Hematopoietic multipotent progenitor cell treated with erythropoietin and hydrocortisone succinate and interleukin-3 and kit ligand, for 8 days (in vitro differentiated cells): ENCODE measurements around the gene SCN2A.

Source experiments
- DNase-seq: peaks from one replicate; pipeline ENCODE4 v3.0.0-alpha.2; 2015

The SCN2A gene

DNA sequence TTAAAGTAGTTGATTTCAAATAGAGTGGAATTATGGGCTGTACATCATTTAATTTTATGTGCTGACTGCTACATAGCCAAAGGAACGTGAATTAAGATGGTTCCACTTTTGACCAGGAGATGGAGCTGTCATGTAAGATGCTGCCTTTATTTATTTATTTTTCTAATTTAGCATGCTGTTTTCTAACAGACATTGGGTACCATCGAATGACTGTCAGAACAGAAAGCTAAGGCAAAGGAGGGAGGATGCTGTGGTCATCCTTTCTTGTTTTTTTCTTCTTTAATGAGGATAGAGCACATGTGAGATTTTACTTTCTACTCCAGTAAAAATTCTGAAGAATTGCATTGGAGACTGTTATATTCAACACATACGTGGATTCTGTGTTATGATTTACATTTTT is at the start of gene SCN2A:
SCN2A (plus strand) TSS at position 185 of the 400 bp plus-strand sequence. CDS start 56,410 bp downstream, outside the sequence.
- peak; percentile 63 for DNase-seq

DNA sequence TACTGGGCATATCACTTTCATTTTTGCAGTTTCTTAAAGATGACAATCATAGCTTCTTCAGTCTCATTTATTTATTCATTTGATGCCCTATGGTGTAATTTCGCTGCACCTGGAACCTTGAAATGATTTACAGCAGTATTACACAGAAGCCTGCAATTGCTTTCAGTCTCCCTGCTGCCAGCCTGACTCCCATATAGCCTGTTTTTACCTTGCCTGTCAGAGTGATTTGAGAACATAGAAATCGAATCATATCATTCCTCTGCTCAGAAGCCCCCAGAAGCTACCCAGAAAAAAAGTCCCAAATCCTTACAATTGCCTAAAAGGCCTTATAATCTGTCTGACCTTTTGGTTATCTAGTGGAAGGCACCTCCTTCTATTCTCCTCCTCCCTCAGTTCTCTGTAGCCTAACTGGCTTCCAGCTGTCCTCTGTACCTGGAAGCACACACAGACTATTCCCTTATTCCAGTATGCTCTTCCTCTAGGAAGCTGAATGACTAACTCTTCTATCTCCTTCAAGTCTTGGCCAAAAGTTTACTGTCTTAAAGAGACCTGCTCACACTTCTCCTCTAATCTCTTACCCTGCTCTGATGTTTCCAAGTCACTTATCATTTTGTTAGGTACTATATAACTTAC is 48.0 kb upstream of the SCN2A start:
- no peak for DNase-seq

DNA sequence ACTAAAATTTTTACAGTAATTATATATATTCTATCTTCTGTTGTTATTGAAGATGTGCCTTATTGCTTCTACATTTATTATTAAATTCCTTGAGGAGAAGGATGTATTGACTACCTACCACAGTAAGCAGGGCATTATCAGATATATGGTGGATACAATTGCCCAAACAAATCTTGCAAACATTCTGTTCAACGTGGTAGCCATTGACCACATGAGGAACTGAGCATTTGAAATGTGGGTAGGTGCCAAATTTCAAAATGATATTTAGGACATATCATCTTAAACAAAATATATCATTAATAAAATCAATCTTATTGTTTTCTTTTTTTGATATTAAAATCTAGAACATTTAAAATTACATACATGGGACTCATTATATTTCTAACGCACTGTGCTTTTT is 46.5 kb upstream of the SCN2A start:
- no peak for DNase-seq

DNA sequence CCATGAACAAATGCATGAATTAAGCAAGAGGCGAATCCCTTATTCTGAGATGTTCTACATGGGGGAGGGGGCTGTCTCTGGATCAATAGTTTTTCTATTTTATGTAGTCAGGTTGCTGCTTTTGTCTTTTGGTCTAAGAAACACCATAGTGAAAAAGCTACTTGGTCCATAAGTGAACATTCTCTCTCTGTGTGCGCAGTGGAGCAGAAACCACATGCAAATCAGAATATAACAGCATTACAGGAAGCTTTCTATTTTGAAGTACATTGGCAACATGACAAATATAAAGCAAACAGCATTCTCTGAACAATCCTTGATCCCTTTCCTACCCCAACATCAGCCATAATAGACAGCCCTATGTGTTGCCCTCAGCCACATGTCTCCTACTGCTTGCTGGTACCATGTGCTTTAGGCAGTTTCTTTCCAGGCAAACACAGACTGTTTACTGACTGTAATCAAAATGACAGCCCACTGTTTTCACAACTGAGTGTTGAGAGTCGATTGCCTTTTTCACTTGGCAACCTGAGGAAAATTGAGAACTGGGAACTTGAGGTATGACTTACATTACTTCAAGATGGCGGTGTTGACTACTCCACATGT is 45.9 kb upstream of the SCN2A start:
- no peak for DNase-seq

DNA sequence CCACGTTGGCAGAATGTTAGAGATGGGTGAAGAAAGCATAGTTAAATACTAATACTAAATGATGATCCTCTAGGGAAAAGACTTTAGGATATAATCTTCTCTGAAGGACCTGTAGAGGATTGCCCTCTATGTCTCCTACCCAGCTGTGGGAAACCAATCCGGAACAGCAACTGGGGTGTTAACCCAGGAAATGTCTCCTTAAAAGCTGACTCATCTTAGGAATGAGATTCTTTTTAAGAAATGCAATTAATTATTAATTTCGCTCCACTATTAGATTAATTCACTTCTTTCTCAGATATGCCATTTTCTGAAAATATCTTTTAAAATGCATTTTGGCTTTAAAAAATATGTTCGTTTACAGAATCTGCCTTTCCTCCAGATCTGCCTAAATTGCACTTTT is 42.8 kb upstream of the SCN2A start:
- no peak for DNase-seq

DNA sequence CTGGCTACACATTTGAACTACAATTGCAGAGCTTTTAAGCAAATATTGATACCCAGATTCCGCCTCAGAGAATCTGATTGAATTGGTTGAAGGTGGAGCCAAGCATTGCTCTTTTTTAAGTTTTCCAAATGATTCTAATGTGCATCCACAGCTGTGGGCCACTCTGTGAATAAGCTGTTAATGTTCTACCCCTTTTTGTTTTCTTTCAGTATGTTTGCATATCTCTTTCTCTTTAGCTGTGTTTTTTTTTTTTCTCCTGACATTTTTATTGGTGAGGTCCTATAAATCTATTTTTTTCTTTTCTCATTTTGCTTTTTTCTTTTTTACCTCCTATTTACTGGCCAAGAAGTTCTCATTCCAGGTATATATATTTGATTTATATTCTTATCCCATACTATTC is 41.9 kb upstream of the SCN2A start:
- no peak for DNase-seq

DNA sequence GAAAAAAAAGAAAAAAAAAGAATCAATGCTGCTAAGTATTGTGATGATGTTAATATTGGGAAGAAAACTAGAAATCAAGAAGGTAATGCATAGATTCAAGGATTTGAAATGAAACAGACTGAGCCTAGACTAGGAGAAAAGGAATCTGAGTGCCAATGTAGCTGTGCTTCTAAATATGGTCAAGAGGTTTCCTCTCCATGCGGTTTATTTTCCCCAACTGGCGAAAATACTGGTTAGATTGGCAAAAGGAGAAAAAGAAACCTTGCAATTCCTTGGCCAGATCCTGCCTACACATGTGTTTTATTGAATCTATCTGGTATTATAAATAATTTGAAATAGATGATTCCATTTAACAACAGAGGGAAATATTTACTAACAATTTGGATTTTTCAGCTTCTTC is 41.0 kb upstream of the SCN2A start:
- no peak for DNase-seq

DNA sequence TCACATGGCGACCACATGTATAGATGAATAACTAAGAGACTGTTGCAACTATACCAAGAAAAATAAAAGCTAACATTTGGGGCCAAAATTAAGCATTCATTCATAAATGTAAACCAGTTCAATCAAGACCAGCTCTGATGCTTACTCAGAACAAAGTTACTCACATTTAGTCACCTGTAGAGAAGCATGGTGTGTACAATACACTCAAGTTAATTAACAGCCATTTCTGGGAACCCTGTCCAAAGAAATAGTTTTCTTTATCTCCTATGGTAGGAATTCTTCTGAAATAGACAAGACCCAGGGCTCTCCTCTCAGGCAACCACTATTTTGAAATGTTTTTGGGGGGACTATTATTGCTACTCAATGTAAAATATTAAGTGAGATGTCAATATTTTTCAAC is 37.0 kb upstream of the SCN2A start:
- DNase-seq: no peak

DNA sequence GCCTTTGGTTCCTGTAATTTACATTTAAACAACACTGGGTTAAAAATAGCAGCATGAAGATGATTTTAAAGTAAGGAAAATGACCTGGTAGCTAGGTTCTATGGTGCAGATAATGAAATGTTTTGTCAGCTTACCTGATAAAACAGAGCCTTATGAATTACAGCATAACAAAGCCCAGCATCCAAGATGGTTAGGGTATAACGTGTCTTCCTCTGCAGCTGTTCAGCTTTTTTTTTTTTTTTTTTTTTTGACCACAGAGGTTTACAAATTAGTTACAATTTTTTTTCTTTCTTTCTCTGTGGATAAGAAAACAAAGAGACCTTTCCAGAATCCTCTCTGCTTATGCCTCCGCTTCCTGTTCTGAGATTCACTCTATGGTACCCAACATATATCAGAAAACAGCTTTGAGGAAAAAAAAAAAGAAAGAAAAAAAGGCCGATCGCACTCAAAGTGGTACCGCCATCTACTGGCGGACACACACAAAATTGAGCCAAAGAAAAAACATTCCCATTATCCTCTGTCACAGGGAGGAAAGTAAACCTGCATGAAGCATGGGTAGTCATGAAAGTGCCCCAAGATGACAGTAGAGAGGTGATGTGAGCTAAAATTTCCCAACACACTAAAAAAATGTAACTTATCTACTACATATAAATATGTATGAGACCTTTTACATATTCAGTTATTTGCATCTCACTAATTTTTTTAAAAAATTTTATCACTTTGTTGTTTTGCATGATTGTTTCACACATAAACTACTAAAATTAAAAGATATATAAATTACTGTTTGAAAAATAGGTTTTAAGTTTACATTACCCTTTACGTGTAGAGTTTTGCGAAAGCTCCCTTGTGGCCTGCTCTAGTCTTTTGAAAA is 35.3 kb upstream of the SCN2A start, which contains the start of gene SCN3A:
SCN3A (minus strand) TSS at position 362 of the 871 bp plus-strand sequence. CDS start 27,656 bp downstream, outside the sequence.
- peak; percentile 59 for DNase-seq

DNA sequence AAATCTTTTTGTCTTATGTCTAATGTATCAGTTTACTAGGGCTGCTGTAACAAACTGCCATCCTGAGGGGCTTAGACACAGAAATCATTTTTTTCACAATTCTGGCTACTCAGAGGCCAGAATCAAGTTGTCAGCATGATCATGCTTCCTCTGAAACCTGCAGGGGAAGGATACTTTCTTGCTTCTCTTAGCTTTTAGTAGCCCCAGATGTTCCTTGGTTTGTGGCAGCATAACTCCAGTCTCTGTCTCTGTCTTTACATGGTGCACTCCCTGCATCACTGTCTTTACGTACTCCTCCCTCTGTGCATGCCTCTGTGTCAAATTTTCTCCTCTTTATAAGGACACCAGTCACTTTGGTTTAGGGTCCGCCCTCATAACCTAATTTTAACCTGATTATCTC is 33.3 kb upstream of the SCN2A start:
- no peak for DNase-seq

DNA sequence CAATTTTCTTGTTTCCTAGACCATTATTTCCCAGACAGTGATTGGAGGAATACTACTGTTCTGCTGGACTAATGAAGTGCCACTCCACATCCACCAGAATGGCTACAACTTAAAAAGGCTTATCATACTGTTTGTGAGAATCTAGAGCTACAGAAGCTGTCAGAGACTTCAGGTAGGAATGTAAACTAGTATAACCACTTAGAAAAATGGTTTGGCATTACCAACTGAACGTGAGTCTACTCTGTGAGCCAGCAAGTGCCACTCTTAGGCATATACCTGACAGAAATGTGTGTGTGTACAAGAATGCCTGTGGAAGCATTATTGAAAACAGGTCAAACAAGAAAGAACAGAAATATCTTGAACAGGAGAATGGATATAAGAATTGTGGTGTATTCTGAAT is 31.1 kb upstream of the SCN2A start:
- DNase-seq: no peak

DNA sequence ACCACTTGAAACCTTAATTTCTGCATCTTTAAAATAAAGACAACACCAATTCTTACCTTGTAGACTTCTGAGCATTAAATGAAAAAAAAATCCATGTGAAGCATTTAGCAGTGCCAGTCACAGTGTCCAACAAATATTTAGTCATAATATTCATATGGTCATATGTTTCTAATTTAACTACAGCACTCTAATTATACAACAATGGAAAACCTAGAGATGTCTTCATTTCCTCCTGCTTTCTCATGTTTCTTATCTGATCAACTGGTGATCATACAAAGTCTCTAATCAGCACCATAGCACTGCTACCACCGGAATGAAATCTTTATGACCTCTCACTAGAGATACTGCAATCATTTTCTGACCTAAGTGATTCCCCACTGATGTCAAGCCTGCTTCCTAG is 25.1 kb upstream of the SCN2A start:
- no peak for DNase-seq

DNA sequence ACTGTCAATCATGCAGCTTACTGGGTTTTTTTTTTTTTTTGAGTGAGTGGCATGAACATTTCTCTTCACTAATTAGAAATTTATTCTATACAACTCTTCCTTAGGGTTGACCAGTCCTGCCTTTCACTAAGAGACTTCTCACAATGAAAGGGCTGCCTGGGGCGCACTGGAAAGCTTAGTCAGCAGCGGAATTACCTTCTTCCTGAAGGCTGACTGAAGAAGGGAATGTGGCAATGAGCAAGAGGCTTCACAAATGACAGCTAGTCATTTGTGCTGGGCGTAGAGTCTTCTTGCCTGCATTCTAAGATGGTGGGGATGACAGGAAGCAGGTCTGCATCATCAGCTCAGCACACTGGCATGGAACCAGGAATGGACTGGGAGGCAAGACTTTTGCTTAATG is 19.7 kb upstream of the SCN2A start:
- no peak for DNase-seq

DNA sequence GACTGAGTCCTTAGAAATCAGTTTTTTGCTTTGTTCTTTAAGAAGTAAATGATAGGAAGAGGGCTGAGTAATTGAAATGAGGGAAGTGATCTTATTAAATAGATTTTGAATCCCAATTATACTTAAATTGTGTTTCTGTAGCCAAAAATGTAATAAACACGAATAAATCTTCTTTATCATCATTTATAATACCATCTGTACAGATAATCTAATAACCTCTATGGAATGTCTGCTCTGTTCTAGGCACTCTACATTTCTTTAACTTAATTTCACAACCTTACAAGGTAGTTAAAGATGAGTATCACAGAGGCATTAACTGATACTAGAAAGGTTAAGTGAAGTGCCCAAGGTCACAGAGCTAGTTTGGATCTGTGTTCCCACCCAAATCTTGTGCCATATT is 14.3 kb upstream of the SCN2A start:
- no peak for DNase-seq

DNA sequence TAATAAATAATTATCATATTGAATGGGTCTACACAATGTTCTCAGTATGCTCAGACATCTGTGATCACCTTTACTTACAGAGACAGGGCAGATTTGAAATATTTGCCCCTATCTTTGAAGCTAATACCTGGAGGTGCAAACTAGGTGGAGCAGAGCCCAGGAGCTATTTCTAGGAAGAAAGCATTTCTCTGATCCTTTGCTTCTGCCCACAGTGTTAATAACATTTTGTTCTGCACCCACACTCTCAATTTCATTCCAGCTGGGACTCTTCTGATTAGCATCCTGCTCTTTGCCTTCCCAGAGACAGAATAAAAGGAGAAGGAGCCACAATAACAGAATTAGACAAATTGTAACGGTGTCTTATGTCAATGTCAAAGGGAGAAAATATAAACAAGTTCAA is 11.6 kb upstream of the SCN2A start:
- DNase-seq: no peak

DNA sequence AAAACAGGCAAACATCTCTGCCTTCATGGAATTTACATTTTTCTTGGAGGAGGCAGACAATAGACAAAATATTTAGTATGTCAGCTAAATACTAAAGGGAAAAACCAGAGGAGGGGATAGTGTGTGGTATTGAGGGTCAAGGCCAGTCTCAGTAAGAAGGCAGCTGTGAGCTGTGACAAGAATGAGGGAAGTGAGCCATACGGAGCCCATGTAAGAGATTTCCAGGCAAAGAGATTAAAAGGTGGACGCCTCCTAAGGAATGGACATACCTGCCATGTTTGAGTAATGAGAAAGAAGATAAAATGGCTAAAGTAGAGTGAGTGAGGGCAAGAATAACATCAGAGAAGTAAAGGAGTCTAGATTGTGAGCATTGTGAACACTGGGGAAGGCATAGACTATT is 2.2 kb upstream of the SCN2A start:
- DNase-seq: no peak

DNA sequence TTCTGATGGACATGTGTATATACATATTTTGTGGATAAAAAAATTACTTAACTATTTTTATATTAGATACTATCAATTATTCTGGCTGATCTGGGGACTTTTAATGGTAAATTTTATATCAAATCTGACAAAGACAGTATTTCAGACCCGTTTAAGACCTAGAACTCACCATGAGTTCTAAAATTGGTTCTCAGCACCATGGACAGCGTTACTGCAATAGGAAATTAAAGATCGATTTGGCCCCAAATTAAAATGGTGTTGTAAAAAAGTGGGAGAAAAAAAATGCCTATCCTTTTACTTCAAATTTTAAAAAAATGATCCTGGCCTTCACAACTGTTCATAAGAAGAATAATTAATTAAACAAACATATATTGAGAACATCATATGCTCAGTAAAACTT is 919 bp upstream of the SCN2A start:
- peak; percentile 27 for DNase-seq

DNA sequence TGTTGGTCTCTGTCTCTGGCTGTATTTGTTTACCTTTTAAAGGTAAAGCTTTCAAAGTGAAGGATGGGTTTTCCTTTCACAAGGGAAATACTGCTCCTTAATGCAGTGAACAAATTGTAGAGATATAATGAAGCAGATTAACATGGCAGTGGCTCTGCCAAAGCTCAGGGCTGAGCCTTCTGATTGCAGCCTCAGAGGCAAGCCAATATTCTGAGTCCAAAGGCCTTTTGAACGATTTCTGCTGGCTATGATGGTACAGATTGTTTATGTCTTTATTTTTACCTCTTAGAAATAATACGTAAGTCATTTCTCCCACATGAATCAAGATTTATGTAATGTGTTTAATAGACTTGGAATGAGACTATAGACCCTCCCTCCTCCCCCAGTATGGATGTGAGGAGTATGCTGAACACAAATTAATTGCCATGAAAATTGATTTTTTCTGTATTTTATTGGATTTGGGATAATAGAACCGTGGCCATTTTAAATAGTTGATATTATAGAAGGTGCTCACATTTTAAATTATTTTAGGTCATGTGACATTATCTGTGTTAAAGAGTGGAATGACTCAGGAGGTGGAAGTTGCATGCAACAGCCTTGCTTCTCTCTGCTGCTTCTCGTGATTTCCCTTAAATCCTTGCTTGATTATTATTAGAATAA is 772 bp downstream of the SCN2A start:
- DNase-seq: no peak

DNA sequence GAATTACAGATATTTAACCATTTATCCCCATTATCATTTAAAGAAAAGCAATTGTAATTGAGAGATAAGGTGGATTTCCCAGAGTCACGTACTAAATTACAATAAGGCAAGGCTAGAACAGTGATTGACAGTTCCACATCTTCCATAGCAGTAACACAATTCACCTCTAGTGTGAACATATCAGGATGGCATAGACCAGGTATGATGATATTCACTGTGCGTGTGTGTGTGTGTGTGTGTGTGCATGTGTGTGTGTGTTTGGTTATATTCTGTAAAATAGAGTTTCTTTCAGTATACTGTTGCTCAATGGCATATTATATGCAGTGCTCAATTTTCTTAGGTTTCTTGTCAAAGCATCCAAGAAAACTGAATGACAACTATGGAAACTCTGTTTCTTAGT is 1.7 kb downstream of the SCN2A start:
- no peak for DNase-seq

DNA sequence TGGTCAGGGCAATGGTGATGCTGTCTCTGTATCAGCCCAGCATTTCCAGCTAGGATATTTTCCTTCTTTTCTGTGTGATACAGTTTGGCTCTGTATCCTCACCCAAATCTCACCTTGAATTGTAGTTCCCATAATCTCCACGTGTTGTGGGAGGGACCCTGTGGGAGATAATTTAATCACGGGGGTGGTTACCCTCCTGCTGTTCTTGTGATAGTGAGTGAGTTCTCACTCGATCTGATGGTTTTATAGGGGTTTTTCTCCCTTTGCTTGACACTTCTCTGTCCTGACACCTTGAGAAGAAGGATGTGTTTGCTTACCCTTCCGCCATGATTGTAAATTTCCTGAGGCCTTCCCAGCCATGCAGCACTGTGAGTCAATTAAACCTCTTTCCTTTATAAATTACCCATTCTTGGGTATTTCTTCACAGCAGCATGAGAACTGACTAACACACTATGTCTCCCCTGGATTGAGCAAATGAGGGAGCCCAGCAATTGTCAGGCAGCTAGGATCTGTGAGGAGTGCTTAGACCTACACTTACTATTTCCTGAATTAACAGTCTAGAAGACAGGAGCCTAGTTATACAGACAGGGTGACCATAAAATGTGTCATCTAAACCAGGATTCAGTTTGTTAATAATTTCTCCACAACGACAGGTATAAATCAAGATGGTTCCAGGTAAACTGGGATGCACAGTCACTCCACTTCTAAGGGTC is 6.0 kb downstream of the SCN2A start:
- no peak for DNase-seq

DNA sequence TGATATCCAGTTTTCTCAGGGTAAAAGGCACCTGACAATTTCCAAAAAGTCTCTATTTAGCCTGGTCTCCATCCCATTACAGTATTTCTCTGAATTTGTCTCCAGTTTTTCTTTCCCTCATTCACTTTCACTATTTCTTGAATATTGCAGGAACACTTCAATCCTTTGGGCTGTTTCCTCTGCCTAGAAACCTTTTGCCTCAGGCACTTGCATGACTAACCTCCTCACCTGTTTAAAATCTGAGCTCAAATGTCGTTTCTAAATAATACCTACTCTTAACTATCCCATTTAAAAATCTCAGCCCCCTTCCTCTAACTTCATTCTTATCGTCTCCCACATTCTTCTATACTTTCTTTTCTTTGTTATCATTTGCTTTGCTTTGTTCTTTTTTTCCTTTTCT is 9.0 kb downstream of the SCN2A start:
- DNase-seq: no peak

DNA sequence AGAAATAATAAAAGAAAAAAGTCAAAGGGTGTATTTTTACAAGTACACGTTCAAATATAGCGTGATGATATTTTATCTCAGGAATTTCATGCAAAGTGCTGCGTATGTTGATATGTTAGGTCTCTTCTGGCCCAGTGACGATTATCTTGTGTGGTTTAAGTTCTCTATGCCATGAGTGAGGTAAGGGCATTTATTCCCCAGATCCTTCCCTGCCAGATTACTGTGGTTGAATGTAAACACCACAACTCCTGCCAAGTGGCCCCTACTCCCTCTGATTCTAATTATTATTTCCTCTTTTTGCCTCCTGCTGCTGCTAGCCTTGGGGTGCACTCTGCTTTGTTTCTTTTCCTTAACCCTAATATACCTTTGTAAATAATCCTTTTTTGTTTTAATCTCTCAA is 12.2 kb downstream of the SCN2A start:
- DNase-seq: no peak

DNA sequence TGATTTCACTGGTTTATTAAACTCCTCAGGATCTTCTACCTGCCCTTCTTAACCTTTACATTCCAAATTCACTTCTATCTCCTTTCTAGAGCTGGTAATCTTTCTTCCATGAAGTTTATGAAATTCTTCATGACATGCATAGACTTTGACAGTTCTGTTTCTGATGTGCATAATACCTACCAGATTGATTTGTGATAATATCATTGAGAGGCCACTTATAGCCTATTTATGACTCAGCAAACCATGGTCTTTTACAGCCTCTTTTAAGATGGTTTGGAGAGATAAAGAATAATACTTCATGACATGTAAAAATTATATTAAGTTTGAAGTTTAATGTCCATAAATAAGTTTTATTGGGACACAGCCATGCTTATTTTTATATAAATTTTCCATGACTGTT is 14.0 kb downstream of the SCN2A start:
- DNase-seq: no peak
